ENCODE measurements around the gene TOR1AIP1. TPM values are rescaled to one million over a fixed set of nuclear protein-coding genes. Genes with fewer than 3 reads are reported as not detected.

TOR1AIP1 gene
- total RNA-seq, 4 donors from 2014 or later = 91.1 to 116 (median 104) TPM

DNA sequence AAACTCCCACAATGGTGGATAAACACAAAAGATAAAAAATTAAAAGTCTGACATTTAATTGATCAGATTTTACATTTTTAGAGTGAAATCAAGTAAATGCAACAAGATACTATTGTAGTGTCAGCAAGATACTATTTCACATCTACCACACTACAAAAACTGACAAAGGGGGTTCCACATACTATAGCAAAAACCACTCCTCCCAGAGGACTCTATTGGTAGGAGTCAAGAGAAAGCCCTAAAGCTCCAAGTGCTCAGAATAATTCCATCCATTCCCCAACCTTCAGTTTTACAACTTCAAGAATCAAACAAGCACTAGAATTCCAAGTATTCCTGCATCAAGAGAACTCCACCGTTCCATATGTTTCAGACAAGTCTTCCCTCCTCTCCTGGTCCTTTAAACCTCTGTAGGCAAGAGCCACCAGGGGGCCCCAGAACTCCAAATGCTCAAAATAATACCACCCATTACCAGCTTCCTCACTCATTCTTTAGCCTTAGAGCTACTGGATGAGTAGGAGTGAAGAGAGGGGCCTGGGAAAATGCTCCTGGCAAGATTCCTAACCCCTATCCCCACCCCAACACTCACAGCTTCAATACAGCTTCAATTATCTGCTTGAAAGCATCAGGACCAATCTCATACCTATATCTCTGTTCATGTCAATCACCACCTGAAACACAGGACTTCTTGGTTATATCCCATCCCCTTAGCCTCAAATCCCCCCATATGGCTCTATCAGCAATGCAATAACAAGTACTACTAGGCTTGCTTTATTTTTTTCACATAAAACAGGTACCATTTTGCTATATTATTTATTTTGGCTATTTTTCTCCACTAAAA, 14.4 kb upstream of the TOR1AIP1 start:
- TF ChIP-seq, protein P1, sequence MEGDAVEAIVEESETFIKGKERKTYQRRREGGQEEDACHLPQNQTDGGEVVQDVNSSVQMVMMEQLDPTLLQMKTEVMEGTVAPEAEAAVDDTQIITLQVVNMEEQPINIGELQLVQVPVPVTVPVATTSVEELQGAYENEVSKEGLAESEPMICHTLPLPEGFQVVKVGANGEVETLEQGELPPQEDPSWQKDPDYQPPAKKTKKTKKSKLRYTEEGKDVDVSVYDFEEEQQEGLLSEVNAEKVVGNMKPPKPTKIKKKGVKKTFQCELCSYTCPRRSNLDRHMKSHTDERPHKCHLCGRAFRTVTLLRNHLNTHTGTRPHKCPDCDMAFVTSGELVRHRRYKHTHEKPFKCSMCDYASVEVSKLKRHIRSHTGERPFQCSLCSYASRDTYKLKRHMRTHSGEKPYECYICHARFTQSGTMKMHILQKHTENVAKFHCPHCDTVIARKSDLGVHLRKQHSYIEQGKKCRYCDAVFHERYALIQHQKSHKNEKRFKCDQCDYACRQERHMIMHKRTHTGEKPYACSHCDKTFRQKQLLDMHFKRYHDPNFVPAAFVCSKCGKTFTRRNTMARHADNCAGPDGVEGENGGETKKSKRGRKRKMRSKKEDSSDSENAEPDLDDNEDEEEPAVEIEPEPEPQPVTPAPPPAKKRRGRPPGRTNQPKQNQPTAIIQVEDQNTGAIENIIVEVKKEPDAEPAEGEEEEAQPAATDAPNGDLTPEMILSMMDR (IDR thresholded peaks at IDR 0.05) = peak in 5 of 6 experiments; percentile 27 to 64 (median 50)
- TF ChIP-seq POLR2A (IDR thresholded peaks at IDR 0.05) = no peak
- peaks cover 11 to 15% of the 10 kb centered on the region in 2 donors for H3K4me1 ChIP-seq
- no peak overlapping the region for H3K4me3 ChIP-seq (replicated peaks in 1 of 3)
- WGBS, 2 donors = 21 to 24% methylated on average over 1 of the region's 1 CpG
- no peak overlapping the region for H3K27ac ChIP-seq
- intact Hi-C loops (cut with DNase I) = no loop called here
- H3K27me3 ChIP-seq = no peaks in the 10 kb centered on the region
- H3K36me3 ChIP-seq = peaks cover 7 to 21% of the 10 kb centered on the region in 2 donors
- DNase-seq = peak; percentile 55 to 59
- H3K9me3 ChIP-seq = no peaks in the 10 kb centered on the region

DNA sequence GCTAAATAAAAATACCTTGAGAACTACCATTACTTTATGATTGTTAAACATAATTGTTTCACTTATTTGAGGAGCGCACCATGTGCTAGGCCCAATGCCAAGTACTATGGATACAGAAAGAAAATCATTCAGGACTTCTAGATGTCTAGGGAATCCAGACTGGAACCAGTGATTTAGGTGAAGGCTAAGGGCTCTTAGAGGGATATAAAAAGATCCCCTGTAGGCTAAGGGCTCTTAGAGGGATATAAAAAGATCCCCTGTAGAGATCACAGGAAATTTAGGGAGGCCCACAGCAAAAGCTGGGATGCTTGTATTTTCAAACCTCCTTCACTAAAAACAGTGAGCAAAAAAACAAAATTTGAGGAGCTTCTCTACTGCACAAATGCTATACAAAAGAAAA, 11.2 kb upstream of the TOR1AIP1 start:
- Histone ChIP-seq H3K9me3 (no peaks in the 10 kb centered on the region), H3K27ac (no peak overlapping the region), H3K4me1 (peaks cover 23 to 37% of the 10 kb centered on the region in 2 donors), H3K4me3 (replicated peaks in 1 of 3) (no peak overlapping the region), H3K27me3 (no peaks in the 10 kb centered on the region), H3K36me3 (peaks cover 0 to 12% of the 10 kb centered on the region in 2 donors)
- no peak for TF ChIP-seq POLR2A (IDR thresholded peaks at IDR 0.05)
- TF ChIP-seq, protein P1 (IDR thresholded peaks at IDR 0.05) = no peak
- 89 to 93% methylated on average over 1 of the region's 1 CpG for WGBS, 2 donors
- DNase-seq = no peak
- intact Hi-C loops (cut with DNase I) = loop anchor here (10.0 kb wide), 2 partner anchors 56 to 304 kb away; no protein-coding TSS in a partner anchor

GRCh38 chr1:179871940-179872339, 10.1 kb upstream of the TOR1AIP1 start:
- intact Hi-C loops (cut with DNase I) = loop anchor here (10.0 kb wide), 2 partner anchors 57 to 303 kb away; no protein-coding TSS in a partner anchor
- 83 to 89% methylated on average over 1 of the region's 1 CpG for WGBS, 2 donors
- H3K4me3 ChIP-seq (replicated peaks in 1 of 3) = no peak overlapping the region
- DNase-seq = no peak
- H3K36me3 ChIP-seq = peaks cover 0 to 12% of the 10 kb centered on the region in 2 donors
- H3K4me1 ChIP-seq = peaks cover 28 to 43% of the 10 kb centered on the region in 2 donors
- TF ChIP-seq POLR2A (IDR thresholded peaks at IDR 0.05) = no peak
- TF ChIP-seq, protein P1 (IDR thresholded peaks at IDR 0.05) = no peak
- no peaks in the 10 kb centered on the region for H3K27me3 ChIP-seq
- no peaks in the 10 kb centered on the region for H3K9me3 ChIP-seq
- H3K27ac ChIP-seq = no peak overlapping the region

DNA sequence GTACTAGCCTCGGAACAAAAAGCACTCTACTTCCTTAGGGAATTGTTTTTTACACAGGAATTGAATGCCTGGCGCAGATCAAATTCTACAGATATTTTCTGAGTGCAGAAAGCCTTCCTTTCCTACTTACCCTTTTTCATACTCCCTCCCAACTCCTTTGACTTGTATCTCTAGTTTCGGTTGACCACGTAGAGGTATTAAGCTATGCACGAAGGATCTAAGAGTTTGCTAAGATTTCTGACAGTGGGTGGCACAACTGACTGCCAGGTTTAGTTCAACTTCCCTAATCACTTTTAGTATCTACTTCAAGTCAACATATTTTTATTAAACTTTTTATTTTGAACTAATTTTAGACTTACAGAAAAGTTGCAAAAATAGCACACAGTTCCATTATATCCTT, 9.5 kb upstream of the TOR1AIP1 start:
- DNase-seq = peak in 1 of 2 donors; percentile 6
- no peak for TF ChIP-seq POLR2A (IDR thresholded peaks at IDR 0.05)
- TF ChIP-seq, protein P1 (IDR thresholded peaks at IDR 0.05) = no peak
- H3K27ac ChIP-seq = no peak overlapping the region
- 59 to 63% methylated on average over 5 of the region's 5 CpGs for WGBS, 2 donors
- no peak overlapping the region for H3K4me3 ChIP-seq (replicated peaks in 1 of 3)
- H3K27me3 ChIP-seq = no peaks in the 10 kb centered on the region
- H3K36me3 ChIP-seq = peaks cover 0 to 12% of the 10 kb centered on the region in 2 donors
- intact Hi-C loops (cut with DNase I) = loop anchor here (10.0 kb wide), 2 partner anchors 58 to 302 kb away; no protein-coding TSS in a partner anchor
- peaks cover 32 to 43% of the 10 kb centered on the region in 2 donors for H3K4me1 ChIP-seq
- no peaks in the 10 kb centered on the region for H3K9me3 ChIP-seq

- intact Hi-C loops (cut with DNase I) = loop anchor here (10.0 kb wide), 2 partner anchors 59 to 301 kb away; no protein-coding TSS in a partner anchor
- Histone ChIP-seq H3K27me3 (no peaks in the 10 kb centered on the region), H3K36me3 (peaks cover 0 to 10% of the 10 kb centered on the region in 2 donors), H3K4me3 (replicated peaks in 1 of 3) (no peak overlapping the region), H3K27ac (no peak overlapping the region), H3K9me3 (no peaks in the 10 kb centered on the region), H3K4me1 (peaks cover 32 to 43% of the 10 kb centered on the region in 2 donors)
- TF ChIP-seq POLR2A (IDR thresholded peaks at IDR 0.05) = no peak
- TF ChIP-seq, protein P1 (IDR thresholded peaks at IDR 0.05) = no peak
- 94 to 97% methylated on average over 2 of the region's 2 CpGs for WGBS, 2 donors
- no peak for DNase-seq
Measured at GRCh38 chr1:179873438-179873851, 8.6 kb upstream of the TOR1AIP1 start.
